CD4-positive, alpha-beta T cell treated with Interleukin-21 for 1 hour (primary cell): ENCODE results near the gene ASB14.
"Not testable (repeated sequence)": the region's sequence is repeated elsewhere in the genome, so short reads cannot be mapped to it uniquely, and the experiment has no call there.

Experiments used
- DNase-seq: peaks from one replicate; pipeline ENCODE4 v3.0.0-alpha.2; 2020

ASB14 gene

GRCh38 chr3:57292159-57292896, at the start of gene ASB14:
ASB14 (minus strand) TSS chr3:57292685; CDS start chr3:57292033, 652 bp downstream.
- no peak for DNase-seq

- not testable (repeated sequence) for DNase-seq
These were observed 46.7 kb upstream of the ASB14 start for GRCh38 chr3:57339071-57339642.

GRCh38 chr3:57338272-57339070, 46.0 kb upstream of the ASB14 start:
- not testable (repeated sequence) for DNase-seq

- no peak for DNase-seq
These were observed 42.9 kb upstream of the ASB14 start for GRCh38 chr3:57335283-57335938.

- no peak for DNase-seq
These were observed 38.7 kb upstream of the ASB14 start for GRCh38 chr3:57331078-57331610.

- not testable (repeated sequence) for DNase-seq
These were observed 34.0 kb upstream of the ASB14 start for GRCh38 chr3:57326498-57326897.

- no peak for DNase-seq
These were observed 21.7 kb upstream of the ASB14 start for GRCh38 chr3:57314204-57314603.

GRCh38 chr3:57309769-57310360, 17.4 kb upstream of the ASB14 start:
- no peak for DNase-seq

- not testable (repeated sequence) for DNase-seq
These were observed 11.0 kb upstream of the ASB14 start for GRCh38 chr3:57303520-57303919.

GRCh38 chr3:57298041-57298440, 5.6 kb upstream of the ASB14 start:
- no peak for DNase-seq

- no peak for DNase-seq
These were observed 527 bp upstream of the ASB14 start for GRCh38 chr3:57292897-57293526.

- DNase-seq, result no peak
These were observed 4.1 kb downstream of the ASB14 start for GRCh38 chr3:57288403-57288802.

- DNase-seq, result no peak
These were observed 5.3 kb downstream of the ASB14 start for GRCh38 chr3:57287205-57287604.

- DNase-seq, result no peak
These were observed 9.2 kb downstream of the ASB14 start for GRCh38 chr3:57283334-57283733.

GRCh38 chr3:57281715-57282114, 10.8 kb downstream of the ASB14 start:
- DNase-seq, result no peak

GRCh38 chr3:57279685-57280084, 12.8 kb downstream of the ASB14 start:
- DNase-seq, result no peak

GRCh38 chr3:57278237-57278636, 14.2 kb downstream of the ASB14 start:
- no peak for DNase-seq

- no peak for DNase-seq
These were observed 17.1 kb downstream of the ASB14 start for GRCh38 chr3:57275393-57275792.

- DNase-seq, result no peak
These were observed 17.6 kb downstream of the ASB14 start for GRCh38 chr3:57274845-57275244.

- no peak for DNase-seq
These were observed 24.1 kb downstream of the ASB14 start for GRCh38 chr3:57268416-57268815.

GRCh38 chr3:57261929-57262328, 30.6 kb downstream of the ASB14 start:
- DNase-seq, result no peak

GRCh38 chr3:57261119-57261518, 31.4 kb downstream of the ASB14 start:
- DNase-seq, result no peak
